ENCODE results near the gene KPNB1. TPM values are rescaled to one million over a fixed set of nuclear protein-coding genes. Genes with fewer than 3 reads are reported as not detected.

The KPNB1 gene
- total RNA-seq, 1 donor: 443 TPM

- no peak for TF ChIP-seq CTCF (IDR thresholded peaks at IDR 0.05; ENCODE audit: insufficient read depth, low read depth, low read length)
- H3K4me3 ChIP-seq (ENCODE audit: low read depth, low read length): peak overlapping the region; percentile 79
- DNase-seq (ENCODE audit: low read depth): no peak
Observed at GRCh38 chr17:47649972-47650524, 329 bp downstream of the KPNB1 start.

- no peak for TF ChIP-seq CTCF (IDR thresholded peaks at IDR 0.05; ENCODE audit: insufficient read depth, low read depth, low read length)
- peak; percentile 95 for DNase-seq (ENCODE audit: low read depth)
Observed at GRCh38 chr17:47650525-47651522, 1.1 kb downstream of the KPNB1 start.

GRCh38 chr17:47651704-47652103 lies 2.0 kb downstream of the KPNB1 start:
- no peak for TF ChIP-seq CTCF (IDR thresholded peaks at IDR 0.05; ENCODE audit: insufficient read depth, low read depth, low read length)
- DNase-seq (ENCODE audit: low read depth): no peak
- no peak overlapping the region for H3K4me3 ChIP-seq (ENCODE audit: low read depth, low read length)

More at GRCh38 chr17:47650525-47651522, 1.1 kb downstream of the KPNB1 start:
- H3K4me3 ChIP-seq (ENCODE audit: low read depth, low read length): peak overlapping the region; percentile 79

- H3K4me3 ChIP-seq (ENCODE audit: low read depth, low read length): no peak overlapping the region
- TF ChIP-seq CTCF (IDR thresholded peaks at IDR 0.05; ENCODE audit: insufficient read depth, low read depth, low read length): no peak
- peak; percentile 16 for DNase-seq (ENCODE audit: low read depth)
Observed at GRCh38 chr17:47652570-47652969, 2.9 kb downstream of the KPNB1 start.

GRCh38 chr17:47653442-47653841 lies 3.7 kb downstream of the KPNB1 start:
- no peak overlapping the region for H3K4me3 ChIP-seq (ENCODE audit: low read depth, low read length)

GRCh38 chr17:47654991-47655390 lies 5.3 kb downstream of the KPNB1 start:
- DNase-seq (ENCODE audit: low read depth): no peak
- H3K4me3 ChIP-seq (ENCODE audit: low read depth, low read length): no peak overlapping the region

More at GRCh38 chr17:47653442-47653841, 3.7 kb downstream of the KPNB1 start:
- no peak for TF ChIP-seq CTCF (IDR thresholded peaks at IDR 0.05; ENCODE audit: insufficient read depth, low read depth, low read length)
- DNase-seq (ENCODE audit: low read depth): no peak

More at GRCh38 chr17:47654991-47655390, 5.3 kb downstream of the KPNB1 start:
- no peak for TF ChIP-seq CTCF (IDR thresholded peaks at IDR 0.05; ENCODE audit: insufficient read depth, low read depth, low read length)
